HG03575 (cell line): ENCODE measurements around the gene PSMA6.
"Not testable (repeated sequence)": the region's sequence is repeated elsewhere in the genome, so short reads cannot be mapped to it uniquely, and the experiment has no call there.

Experiments used
- ATAC-seq: cut with Tn5 transposase; IDR thresholded peaks from one replicate; pipeline ENCODE4 v1.9.1; 2021; ENCODE audit not compliant: unreplicated experiment, insufficient number of reproducible peaks, low FRiP score; ENCODE audit errors: extremely low read depth

PSMA6 gene

DNA sequence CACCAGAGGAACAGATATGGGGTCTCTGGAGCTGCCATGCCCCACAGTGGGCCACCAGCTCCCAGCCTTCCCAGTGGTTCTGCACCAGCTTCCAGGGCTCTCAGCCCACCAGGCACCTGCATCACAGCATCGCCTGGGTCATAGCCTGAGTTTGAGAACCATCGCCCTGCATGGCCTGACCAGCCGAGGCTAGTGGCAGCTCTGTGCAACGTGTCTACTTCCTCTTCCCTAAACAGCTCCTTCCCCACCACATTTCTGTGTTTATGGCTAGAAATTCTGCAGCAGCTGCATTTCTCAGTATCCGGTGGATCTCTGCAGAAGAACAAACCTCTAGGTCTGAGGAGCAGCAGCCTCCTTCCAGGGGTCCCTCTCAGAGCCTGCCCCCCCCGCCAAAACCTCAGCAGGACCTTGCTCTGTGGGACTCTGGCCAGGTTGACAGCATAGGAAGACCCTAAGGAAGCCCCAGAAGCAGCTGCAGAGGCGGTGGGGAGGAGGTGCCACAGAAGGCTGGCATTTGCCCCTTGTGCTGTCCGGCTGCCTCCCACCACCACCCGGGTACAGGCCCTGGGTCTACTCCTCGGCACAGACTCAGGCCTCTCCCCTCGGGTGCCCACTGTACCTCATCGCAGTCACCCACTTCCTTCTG lies 47.7 kb downstream of the PSMA6 start:
- ATAC-seq = no peak

DNA sequence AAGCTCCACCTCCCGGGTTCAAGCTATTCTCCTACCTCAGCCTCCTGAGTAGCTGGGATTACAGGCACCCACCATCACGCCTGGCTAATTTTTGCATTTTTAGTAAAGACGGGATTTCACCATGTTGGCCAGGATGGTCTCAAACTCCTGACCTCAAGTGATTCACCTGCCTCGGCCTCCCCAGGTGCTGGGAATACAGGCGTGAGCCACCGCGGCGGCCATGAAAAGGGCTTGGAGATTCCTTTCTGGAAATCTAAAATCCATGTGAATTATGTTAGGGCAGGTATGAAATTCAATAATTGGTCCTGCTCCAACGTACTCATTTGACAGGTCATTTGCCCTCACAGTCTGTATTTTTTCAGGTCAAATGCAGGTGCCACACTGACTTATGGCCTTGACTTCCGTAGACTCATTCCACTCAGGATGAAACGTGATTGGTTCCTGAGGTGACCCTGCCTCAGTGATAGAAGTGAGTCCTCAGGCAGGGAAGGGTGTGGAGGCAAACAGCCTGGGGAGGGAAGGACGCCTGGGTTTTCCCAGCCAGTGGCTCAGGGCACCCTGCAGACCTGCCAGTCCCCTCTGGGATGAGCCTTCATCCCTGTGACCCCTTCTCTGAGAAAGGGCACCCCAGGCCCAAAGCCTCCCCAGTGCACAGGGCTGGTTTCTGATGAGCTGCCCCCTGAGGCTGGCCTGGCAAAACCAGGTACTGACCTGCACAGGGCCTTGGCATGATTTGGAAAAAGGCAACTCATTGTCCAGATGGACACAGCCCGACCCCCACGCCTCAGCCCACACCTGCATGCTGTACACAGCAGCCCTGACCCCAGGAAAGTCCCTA lies 48.7 kb downstream of the PSMA6 start:
- no peak for ATAC-seq

DNA sequence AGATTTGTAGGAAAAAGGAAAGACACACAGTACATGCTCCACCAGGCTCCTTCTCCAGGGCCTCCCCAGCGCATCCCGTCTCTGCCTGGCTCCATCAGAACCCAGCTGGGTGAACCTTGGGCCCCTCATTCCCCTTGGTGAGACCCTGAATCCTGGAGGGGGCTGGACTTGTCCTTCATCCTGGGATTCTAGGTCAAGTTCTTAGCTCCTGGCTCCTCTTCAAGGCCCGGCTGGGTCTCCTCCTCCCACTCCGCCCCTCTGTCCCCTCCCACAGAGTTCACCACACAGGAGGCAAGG lies 49.2 kb downstream of the PSMA6 start:
- no peak for ATAC-seq

DNA sequence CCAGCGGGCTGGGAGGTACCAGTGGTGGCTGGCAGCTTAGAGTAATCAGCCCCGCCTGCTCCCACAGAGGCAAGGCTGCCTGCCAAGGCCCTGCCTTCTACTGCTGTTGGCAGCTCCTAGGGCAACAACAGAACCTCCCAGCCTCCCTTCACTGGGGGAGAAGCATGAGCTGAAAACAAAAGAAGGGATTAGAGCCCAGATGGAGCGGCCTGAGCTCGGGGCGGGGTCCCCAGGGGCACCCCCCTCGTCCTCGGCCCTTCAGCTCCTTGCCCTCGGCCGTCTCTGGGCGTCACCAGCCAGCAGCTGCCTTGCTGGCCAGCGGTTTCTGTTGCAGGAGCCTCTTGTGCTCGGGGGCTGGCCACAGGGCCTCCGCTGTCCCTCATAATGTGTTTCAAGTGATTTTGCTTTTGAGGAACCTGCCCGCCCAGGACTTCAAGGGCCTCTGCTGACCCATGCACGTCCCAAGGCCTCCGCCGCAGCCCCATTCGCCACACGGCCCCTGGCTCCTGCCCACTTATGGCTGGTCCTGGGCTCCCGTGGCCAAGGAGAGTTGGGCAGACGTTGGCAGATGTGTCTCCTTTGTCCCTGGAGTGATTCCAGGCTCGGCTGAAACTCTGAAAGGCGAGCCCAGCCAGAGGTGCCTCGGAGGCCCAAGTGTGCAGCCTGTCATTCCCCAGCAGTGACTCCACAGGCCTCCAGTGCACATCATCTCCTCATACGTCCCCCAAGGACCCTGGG lies 49.7 kb downstream of the PSMA6 start:
- ATAC-seq = no peak

DNA sequence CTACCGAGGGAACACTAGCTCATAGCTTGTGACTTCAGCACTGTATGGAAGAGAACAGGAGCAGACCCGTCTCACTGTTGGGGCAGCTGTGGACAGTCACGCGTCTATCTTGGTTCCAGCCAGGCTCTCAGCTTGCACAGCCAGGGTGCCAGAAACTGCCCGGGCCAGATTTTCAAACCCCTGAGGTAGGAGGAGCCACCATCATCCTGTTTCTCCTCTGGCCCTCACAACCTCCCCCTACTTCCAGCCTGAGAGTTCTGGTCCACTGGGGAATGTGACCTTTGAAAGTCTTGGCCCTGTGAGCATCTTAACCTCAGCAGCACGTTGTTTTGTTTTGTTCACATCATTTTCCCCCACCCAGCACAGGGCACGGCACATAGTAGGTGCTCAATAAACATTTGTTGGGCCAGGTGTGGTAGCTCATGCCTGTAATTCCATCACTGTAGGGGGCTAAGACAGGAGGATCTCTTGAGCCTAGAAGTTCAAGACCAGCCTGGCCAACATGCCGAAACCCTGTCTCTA lies 50.4 kb downstream of the PSMA6 start:
- ATAC-seq = no peak

DNA sequence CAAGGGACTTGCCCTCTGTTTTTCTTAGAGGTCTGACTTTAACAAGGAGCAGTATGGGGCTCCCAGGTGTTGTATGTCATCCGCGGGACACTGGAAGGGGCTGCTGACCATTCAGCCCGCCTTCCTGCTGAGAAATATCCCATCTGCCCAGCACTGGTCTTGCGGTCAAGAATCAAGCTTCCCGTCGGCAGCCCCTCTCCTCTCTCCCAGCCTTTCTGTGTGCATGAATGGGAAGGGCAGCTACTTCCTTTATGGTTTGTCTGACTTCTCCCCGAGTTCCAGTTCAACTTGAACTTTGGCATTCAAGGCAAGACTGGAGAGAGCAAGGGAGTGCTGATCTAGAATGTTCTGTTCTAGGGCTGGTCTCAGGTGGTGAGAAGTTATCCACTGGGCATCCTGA lies 51.5 kb downstream of the PSMA6 start:
- no peak for ATAC-seq

DNA sequence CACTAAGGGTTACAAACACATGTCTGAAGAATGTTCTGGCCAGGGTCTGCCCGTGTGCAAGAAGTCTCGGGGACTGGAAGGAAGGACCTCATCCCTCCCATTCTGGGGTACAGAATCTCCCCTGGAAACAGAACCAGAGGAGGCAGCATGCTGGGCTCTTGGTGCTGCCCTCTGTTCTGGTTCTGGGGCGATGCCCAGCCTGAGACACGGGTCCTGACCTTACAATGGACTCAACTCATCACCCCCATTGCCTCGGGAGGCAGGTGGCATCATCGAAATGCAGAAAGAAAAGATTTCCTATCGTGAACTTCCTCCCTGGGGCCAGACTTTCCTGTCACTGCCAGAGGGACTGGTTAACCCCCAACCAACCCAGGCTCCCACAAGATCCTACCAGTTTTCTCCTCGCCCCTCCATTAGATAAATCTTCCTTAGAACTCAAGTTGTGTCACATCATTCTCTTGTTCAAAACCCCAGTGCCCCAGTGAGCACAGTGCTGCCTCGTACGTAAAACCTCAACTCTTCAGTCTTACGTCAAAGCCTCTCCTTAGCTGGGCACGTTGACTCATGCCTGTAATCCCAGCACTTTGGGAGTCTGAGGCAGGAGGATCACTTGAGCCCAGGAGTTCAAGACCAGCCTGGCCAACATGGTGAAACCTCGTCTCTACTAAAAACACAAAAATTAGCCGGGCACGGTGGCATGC lies 52.1 kb downstream of the PSMA6 start:
- no peak for ATAC-seq

DNA sequence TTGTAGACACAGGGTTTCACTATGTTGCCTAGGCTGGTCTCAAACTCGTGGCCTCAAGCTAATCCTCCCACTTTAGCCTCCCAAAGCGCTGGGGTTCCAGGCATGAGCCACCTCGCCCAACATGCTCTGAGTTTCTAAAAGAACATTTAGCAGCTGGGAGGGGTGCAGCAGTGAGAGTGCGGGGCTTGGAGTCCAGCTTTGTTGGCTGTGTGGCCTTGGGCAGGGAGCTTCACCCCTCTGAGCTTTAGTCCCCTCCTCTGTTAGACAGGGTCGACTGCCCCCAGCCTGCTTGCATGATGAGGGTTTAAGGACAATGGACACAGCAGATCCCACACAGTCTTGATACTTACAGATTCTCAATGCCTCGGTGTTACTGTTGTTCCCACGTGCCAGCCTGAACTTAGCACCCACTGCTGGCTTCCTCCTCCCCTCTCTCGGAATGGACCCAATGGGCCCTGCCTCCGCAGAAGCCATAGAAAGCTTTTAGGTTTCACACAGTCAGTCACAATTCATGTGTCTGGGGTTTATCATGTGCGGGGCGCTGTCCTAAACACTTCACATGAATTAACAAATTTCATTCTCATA lies 54.6 kb downstream of the PSMA6 start:
- ATAC-seq = no peak

DNA sequence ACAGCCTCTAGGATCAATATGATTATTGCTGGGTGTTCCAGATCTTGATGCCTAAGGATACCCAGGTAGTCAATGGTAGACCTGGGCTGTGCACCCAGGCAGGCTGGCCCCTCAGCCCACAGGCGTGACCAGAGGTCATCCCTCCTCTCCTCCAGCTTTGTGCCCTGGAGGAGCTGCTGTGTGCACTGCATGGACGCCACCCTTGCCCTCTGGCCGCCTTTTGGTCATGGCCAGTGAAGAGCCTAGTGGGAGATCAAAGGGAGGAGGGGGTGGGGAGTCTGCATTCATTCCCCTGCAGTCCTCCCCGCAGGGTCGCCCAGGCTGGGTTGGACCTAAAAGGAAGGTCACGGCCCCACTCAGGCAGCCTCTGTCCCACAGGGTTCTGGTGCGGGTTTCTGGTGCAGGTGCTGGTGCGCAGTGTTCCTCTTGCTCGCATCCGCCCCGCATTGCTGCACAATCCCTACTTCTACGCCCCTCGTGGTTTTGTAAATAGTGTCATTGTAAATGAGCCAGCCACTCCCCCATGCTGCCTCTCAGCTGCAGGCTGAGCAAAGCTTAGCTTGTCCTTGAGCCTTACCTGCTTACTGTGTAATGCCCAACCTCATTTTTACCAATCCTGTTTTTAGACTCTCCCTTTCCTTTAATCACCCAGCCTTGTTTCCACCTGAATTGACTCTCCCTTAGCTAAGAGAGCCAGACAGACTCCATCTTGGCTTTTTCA lies 55.3 kb downstream of the PSMA6 start:
- no peak for ATAC-seq

DNA sequence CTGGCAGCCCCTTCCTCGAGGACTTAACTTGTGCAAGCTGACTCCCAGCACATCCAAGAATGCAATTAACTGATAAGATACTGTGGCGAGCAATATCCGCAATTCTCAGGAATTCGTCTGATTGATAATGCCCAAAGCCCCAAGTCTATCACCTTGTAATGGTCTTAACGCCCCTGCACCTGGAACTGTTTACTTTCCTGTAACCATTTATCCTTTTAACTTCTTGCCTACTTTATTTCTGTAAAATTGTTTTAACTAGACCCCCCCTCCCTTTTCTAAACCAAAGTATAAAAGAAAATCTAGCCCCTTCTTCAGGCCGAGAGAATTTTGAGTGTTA lies 55.8 kb downstream of the PSMA6 start:
- not testable (repeated sequence) for ATAC-seq

DNA sequence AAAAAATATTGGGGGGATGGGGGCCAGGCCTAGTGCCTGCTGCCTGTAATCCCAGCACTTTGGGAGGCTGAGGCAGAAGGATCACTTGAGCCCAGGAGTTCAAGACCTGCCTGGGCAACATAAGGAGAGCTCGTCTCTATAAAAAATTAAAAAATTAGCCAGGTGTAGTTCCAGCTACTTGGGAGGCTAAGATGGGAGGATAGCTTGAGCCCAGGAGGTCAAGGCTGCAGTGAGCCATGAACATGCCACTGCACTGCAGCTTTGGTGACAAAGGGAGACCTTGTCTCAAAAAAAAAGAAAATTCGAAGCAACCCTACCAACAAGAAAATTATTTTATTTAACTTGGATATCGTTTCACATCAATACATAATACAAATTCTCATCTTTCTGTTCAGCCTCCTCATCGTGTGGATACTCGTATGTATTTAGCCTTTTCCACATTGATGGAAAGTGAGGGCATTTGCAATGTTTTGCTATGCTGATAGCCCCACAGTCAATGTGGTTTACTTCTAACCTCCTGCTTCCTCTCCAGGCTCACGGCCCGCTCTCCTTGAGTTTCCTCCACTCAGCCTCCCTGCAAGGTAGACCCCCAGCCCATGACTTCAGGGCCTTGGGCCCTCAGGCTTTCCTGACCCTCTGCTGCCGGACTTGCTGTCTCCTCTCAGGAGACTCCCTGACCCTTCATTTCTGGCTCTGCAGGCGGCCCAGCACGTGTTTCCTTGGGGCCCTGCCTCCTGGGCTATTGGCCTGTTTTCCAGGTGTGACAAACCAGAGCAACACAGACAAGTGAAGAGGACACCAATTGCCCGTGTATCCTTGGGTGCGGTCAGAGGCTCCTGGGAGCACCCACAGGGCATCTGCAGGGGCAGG lies 57.5 kb downstream of the PSMA6 start:
- no peak for ATAC-seq

DNA sequence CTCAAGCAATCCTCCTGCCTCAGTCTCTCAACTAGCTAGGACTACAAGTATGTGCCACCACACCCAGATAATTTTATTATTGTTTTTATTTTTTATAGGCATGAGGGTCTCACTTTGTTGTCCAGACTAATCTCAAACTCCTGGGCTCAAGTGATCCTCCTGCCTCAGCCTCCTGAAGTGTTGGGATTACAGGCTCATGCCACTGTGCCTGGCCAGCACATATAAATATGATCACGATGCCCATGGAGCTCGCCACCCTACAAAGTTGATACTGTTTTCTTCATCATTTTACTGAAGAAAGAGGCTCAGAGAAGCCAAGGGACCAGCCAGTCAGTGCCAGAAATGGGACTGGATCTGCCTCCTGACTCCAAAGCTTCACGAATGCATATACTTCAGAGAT lies 59.3 kb downstream of the PSMA6 start:
- ATAC-seq = no peak

DNA sequence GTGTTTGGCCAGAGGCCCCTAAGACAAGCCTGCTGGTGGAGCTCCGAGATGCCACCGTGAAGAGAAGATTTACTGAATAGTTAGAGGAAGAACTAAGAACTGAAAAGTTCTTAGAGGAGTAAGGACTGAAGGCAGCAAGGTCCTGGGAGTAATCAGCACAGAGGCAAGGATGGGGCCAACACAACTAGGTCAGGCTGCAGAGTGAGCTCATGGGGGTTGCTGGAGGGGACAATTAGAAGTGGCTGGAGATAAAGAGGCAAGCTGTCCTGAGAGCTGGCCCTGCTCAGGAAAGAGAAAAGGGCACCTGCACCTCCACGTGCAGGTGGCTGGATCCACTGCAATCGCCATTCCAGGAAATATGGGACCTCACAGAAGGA lies 59.7 kb downstream of the PSMA6 start:
- no peak for ATAC-seq

DNA sequence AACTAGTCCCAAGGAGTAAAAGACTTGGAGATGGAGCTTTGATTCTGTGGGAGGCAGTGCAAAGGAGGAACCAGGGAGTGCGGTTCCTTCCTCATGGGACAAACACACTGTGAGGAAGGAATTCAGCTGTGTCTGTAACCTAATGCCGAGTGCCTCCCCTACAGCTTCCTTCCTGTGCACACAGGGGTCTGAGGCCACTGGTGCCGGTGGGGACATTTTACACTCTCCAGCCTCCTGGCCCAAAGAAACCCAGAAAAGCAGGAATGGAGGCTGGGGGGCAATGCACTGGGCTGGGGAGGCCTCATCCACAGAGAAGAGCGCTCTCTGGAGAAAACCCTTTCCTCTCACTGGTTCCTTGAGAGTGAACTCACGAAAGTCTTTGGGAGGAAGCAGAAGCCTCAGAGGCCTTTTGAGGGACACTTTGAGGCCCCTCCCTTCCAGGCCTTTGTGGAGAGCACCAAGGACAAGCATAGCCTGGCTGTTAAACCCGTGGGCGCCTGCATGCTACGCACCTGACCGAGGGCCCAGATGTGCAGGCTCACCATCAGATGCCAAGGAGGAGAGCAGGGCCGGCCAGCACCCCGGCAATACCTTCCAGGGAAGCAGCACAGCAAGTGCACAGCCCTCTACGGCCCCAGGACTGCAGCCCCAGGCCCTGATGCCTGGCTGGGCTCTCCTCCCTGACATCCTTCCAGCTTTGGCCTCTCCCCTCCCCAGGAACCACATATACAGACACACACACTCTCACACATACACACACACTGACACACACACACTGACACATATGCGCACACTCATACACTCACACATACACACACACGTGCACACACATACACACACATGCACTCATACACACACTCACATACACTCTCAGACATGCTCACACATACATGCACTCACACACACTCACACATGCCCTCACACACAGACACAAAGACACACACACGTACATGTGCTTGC lies 60.4 kb downstream of the PSMA6 start:
- no peak for ATAC-seq

DNA sequence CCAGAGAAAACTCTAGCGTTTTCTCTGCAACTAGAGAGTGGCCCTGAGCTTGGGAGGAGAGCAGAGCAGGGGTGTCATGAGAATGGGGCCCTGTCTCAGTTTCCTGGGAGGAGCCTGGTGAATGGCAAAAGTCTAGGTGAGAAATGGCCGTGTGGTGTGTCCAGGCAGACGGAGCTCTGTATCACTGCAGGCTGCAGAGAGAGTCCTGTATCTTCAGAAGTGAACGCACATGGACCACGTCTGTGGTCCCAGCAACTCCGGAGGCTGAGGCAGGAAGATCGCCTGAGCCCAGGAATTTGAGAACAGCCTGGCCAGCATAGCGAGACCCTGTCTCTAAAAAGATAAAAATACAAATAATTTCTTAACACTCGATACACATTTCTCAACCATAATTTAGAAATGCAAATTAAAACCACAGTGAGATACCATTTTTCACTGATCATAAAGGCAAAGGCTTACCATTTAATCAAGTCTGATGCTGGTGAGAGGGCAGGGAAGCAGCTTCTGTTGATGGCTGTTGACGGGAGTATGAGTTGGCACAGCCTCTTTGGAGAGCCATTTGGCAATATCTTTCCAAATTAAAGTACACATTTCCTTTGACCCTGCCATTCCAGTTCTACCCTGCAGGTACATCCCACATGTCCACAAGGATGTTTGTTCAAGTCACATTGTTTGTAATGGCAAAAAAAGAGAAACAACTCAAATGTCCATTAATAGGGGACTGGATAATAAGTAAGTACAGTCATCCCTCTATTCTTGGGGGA lies 61.4 kb downstream of the PSMA6 start:
- no peak for ATAC-seq

DNA sequence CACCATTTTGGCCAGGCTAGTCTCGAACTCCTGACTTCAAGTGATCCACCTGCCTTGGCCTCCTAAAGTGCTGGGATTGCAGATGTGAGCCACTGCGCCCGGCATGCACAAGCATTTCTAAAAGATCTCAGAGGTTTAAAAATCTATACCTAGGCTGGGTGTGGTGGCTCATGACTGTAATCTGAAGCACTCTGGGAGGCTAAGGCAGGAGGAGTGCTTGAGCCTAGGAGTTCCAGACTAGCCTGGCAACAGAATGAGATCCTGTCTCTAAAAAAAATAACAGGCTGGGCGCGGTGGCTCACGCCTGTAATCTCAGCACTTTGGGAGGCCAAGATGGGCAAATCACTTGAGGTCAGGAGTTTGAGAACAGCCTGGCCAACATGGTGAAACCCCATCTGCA lies 63.1 kb downstream of the PSMA6 start:
- ATAC-seq = not testable (repeated sequence)
